ENCODE data around the gene ZNF710. TPM values are rescaled to one million over a fixed set of nuclear protein-coding genes. Genes with fewer than 3 reads are reported as not detected.

ZNF710 gene
- total and polyA plus RNA-seq, 10 donors, result 12.5 to 66.4 (median 30.2) TPM

DNA sequence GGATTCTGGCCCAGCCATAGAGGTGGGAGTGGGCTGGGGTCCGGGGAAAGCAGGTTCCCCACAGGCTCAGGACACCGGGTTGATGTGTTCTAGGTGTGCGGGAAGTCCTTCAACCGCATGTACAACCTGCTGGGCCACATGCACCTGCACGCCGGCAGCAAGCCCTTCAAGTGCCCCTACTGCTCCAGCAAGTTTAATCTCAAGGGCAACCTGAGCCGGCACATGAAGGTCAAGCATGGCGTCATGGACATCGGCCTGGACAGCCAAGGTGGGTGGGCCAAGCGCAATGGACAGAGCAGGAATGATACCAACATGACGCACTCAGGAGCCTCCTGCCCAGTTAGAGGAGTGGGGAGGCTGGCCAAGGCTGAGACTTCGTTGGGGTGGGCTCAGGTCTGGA, 72.9 kb downstream of the ZNF710 start:
- no peak overlapping the region for H3K27ac ChIP-seq
- H3K4me3 ChIP-seq, result no peak overlapping the region
- H3K27me3 ChIP-seq (replicated peaks in 1 of 7), result no peaks in the 10 kb centered on the region
- intact Hi-C loops (cut with DNase I; ENCODE audit: low total_unique reads), result loop anchor here (5.0 kb wide), 1 partner anchor 177 kb away; no protein-coding TSS in a partner anchor
- no peaks in the 10 kb centered on the region for H3K9me3 ChIP-seq
- DNase-seq, result no peak
- 85 to 94% (median 91%) methylated on average over 12 of the region's 12 CpGs for WGBS, 5 donors
- H3K36me3 ChIP-seq, result peaks cover 0 to 80% (median 46%) of the 10 kb centered on the region in 6 donors
- TF ChIP-seq POLR2AphosphoS5 (IDR thresholded peaks at IDR 0.05), result peak in 2 of 3 donors; percentile 29 to 50
- TF ChIP-seq POLR2A (IDR thresholded peaks at IDR 0.05), result no peak
- TF ChIP-seq, protein P1, sequence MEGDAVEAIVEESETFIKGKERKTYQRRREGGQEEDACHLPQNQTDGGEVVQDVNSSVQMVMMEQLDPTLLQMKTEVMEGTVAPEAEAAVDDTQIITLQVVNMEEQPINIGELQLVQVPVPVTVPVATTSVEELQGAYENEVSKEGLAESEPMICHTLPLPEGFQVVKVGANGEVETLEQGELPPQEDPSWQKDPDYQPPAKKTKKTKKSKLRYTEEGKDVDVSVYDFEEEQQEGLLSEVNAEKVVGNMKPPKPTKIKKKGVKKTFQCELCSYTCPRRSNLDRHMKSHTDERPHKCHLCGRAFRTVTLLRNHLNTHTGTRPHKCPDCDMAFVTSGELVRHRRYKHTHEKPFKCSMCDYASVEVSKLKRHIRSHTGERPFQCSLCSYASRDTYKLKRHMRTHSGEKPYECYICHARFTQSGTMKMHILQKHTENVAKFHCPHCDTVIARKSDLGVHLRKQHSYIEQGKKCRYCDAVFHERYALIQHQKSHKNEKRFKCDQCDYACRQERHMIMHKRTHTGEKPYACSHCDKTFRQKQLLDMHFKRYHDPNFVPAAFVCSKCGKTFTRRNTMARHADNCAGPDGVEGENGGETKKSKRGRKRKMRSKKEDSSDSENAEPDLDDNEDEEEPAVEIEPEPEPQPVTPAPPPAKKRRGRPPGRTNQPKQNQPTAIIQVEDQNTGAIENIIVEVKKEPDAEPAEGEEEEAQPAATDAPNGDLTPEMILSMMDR (IDR thresholded peaks at IDR 0.05 in 8 of 11, conservative IDR thresholded peaks at IDR 0.05 in 3 of 11), result no peak
- H3K4me1 ChIP-seq, result peaks cover 3 to 28% (median 21%) of the 10 kb centered on the region in 6 donors

DNA sequence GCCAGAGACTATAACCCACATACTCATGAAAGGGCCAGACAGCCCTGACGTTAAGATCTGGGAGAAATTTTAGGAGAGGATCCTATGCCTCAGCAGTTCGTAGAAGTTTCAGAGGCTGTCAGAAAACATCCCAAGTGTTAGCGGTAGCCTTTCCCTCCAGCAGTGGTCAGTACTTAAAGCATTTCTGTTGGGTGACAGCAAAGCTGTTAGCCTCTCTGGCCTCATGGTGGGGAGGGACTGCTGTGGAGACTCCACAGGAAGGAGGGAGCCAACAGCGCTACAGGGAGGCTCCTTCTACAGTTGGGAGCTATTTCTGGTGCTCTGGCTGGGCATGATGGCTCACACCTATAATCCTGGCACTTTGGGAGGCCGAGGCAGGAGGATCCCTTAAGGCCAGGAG, 73.8 kb downstream of the ZNF710 start:
- no peak for TF ChIP-seq POLR2AphosphoS5 (IDR thresholded peaks at IDR 0.05)
- TF ChIP-seq, protein P1 (IDR thresholded peaks at IDR 0.05 in 8 of 11, conservative IDR thresholded peaks at IDR 0.05 in 3 of 11), result no peak
- no peak for TF ChIP-seq POLR2A (IDR thresholded peaks at IDR 0.05)
- 80 to 93% (median 89%) methylated on average over 5 of the region's 5 CpGs for WGBS, 5 donors
- no peaks in the 10 kb centered on the region for H3K27me3 ChIP-seq (replicated peaks in 1 of 7)
- peak overlapping the region in 1 of 8 donors; percentile 30 for H3K27ac ChIP-seq
- H3K9me3 ChIP-seq, result no peaks in the 10 kb centered on the region
- DNase-seq, result no peak
- H3K4me3 ChIP-seq, result no peak overlapping the region
- H3K36me3 ChIP-seq, result peaks cover 0 to 81% (median 54%) of the 10 kb centered on the region in 6 donors
- H3K4me1 ChIP-seq, result peaks cover 3 to 19% (median 15%) of the 10 kb centered on the region in 6 donors
- intact Hi-C loops (cut with DNase I; ENCODE audit: low total_unique reads), result loop anchor here (5.0 kb wide), 1 partner anchor 178 kb away; no protein-coding TSS in a partner anchor

DNA sequence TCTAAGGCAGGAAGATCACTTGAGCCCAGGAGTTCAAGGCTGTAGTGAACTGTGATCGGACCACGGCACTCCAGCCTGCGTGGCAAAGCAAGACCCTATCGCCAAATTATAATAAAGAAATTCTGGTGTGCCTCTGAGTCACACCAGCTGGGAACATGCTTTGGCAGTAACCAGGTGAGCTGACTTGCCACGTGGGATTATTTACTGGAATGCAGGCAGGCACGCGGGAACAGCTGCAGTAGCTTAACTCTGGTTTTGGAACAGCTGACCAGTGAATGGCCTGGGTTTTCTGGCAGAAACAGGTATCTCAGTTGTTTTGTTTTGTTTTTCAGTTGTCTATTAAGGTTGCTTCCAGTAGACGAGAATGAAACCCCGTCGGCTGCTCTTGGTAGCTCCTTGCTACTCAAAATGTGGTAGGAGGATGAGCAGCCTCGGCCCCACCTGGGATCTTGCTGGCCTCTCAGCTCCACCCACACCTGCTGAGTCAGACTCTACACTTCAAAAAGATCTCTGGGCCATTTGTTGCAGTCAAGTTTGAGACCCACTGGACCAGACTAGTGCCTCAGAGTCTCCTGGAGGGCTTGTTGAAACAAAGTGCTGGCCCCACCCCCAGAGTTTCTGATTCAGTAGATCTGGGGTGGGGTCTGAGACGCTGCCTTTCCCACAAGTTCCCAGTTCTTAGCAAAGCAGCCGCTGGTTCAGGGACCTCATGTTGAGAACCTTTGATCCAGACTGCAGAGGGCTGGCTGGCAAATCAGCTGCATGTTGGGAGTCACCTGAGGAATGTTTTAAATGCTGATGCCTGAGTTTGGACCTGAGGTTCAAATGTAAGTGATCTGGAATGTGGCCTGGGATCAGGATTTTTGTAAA, 74.5 kb downstream of the ZNF710 start:
- DNase-seq, result no peak
- Histone ChIP-seq H3K27me3 (replicated peaks in 1 of 7) (no peaks in the 10 kb centered on the region), H3K4me3 (no peak overlapping the region), H3K36me3 (peaks cover 0 to 89% (median 62%) of the 10 kb centered on the region in 6 donors), H3K9me3 (no peaks in the 10 kb centered on the region), H3K27ac (peak overlapping the region in 1 of 8 donors; percentile 30), H3K4me1 (peaks cover 3 to 12% (median 8%) of the 10 kb centered on the region in 6 donors)
- 67 to 85% (median 82%) methylated on average over 11 to 13 of the region's 13 CpGs for WGBS, 5 donors
- intact Hi-C loops (cut with DNase I; ENCODE audit: low total_unique reads), result no loop called here
- no peak for TF ChIP-seq POLR2AphosphoS5 (IDR thresholded peaks at IDR 0.05)
- TF ChIP-seq, protein P1 (IDR thresholded peaks at IDR 0.05 in 8 of 11, conservative IDR thresholded peaks at IDR 0.05 in 3 of 11), result no peak
- no peak for TF ChIP-seq POLR2A (IDR thresholded peaks at IDR 0.05)

DNA sequence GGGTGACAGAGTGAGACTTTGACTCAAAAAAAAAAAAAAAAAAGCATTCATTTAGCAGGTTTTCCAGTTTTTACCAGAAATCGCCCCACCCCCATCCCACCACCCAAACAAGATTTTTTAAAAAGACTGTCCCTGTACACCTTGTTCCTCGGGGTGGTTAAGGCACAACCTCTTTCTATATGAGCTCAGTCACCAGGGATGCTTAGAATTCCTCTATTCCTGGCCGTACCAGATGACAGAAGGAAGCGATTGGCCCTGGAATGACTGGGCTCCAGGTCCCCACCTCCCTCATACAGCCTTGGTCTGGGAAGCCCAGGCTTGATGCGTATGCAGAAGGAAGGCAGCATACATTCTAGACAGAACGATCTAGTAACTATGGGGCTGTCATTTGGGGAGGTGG, 75.6 kb downstream of the ZNF710 start:
- Histone ChIP-seq H3K4me1 (peaks cover 0 to 4% (median under 1%) of the 10 kb centered on the region in 6 donors), H3K27me3 (replicated peaks in 1 of 7) (no peaks in the 10 kb centered on the region), H3K9me3 (no peaks in the 10 kb centered on the region), H3K36me3 (peaks cover 0 to 99% (median 68%) of the 10 kb centered on the region in 6 donors), H3K4me3 (no peak overlapping the region), H3K27ac (no peak overlapping the region)
- WGBS, 5 donors, result 91 to 98% (median 93%) methylated on average over 6 of the region's 6 CpGs
- DNase-seq, result no peak
- TF ChIP-seq POLR2AphosphoS5 (IDR thresholded peaks at IDR 0.05) (no peak), POLR2A (IDR thresholded peaks at IDR 0.05) (no peak)
- TF ChIP-seq, protein P1 (IDR thresholded peaks at IDR 0.05 in 8 of 11, conservative IDR thresholded peaks at IDR 0.05 in 3 of 11), result no peak
- intact Hi-C loops (cut with DNase I; ENCODE audit: low total_unique reads), result no loop called here
